GM21528 (cell line): ENCODE data around the gene SLC25A19.

Experiments used
- ATAC-seq: cut with Tn5 transposase; IDR thresholded peaks from one replicate; pipeline ENCODE4 v1.9.1; 2021; ENCODE audit warnings: mild to moderate bottlenecking, moderate library complexity; ENCODE audit not compliant: unreplicated experiment, low FRiP score

Gene SLC25A19

DNA sequence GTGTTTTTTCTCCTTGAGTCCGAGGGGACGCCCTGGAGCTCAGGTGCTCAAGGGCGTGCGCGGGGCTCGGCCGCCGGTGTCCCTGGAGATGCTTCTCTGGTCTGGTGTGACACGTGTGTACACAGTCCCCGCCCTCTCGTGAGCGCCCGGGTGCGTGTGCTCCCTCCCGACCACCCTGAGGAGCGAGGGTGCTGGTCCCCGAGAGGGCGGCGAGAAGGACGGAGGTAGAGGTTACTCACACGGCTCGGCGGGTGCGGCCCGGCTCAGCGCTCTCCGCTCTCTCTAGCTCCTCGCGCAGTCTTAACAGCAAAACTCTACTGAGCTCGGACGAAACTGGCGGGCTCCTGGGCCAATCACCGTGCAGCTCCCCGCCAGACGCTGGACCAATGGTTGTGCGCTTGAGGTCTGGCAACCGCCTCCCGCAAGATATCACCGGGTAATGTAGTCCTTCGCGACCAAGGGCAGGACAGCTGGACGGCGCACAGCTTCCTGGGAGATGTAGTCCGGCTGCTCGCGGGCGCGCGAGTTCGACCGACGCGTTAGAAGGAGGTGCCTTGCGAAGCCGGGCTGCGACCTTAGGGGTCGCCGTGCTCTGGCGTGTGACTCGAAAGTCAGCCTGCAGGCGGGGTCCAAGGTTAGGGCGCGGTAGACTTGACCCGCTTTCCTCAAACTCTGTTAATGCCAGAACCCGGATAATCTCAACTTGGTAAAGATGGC, at the start of gene SLC25A19:
SLC25A19 (minus strand) TSS at position 319 of the 717 bp plus-strand sequence. CDS start 2,669 bp downstream, outside the sequence.
- ATAC-seq, result peak; percentile 86

- ATAC-seq, result no peak
Observed at GRCh38 chr17:75338335-75338734, 49.1 kb upstream of the SLC25A19 start.

DNA sequence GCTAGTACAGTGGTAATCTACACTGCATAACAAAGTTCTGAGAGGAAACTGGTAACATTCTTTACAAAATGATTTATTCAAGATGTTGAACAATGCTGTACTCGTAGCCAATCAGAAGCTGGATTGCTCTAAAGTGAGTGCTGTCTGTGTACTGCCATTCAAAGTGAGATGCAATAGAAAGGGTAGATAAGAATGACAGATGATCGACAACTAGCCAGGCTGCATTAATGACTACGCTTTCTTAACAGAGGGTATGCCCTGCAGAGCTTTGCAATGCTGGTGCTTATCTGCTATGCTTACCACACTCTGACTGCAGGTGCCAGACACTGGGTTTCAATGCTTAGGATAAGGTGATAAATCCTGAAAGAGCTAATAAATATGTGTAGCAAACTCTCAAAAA, 46.1 kb upstream of the SLC25A19 start:
- no peak for ATAC-seq

GRCh38 chr17:75334723-75335122, 45.5 kb upstream of the SLC25A19 start:
- no peak for ATAC-seq

- ATAC-seq, result no peak
Observed at GRCh38 chr17:75331671-75332070, 42.4 kb upstream of the SLC25A19 start.

GRCh38 chr17:75327757-75328156, 38.5 kb upstream of the SLC25A19 start:
- no peak for ATAC-seq

GRCh38 chr17:75326226-75326848, 37.1 kb upstream of the SLC25A19 start:
- ATAC-seq, result no peak

GRCh38 chr17:75325827-75326225, 36.6 kb upstream of the SLC25A19 start:
- no peak for ATAC-seq

DNA sequence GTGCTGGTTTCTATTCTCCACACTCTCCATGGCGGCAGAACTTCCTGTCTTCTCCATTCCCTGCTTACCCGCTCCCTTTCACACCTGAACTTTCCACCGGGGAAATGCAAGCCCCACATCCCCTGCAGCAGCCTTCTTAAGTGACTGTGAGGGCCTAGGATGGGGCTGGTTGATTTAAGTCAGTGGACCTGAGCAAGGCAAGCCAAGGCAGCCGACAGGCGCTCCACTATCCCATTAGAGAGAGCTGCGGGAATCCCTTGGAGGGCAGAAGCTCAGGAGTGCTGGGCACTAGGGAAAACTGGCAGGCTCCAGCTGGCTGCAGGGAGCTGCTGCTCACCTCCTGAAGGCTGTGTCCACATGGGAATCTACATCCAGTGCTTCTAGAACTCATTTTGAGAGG, 36.1 kb upstream of the SLC25A19 start:
- ATAC-seq, result no peak

- no peak for ATAC-seq
Observed at GRCh38 chr17:75321506-75321905, 32.3 kb upstream of the SLC25A19 start.

DNA sequence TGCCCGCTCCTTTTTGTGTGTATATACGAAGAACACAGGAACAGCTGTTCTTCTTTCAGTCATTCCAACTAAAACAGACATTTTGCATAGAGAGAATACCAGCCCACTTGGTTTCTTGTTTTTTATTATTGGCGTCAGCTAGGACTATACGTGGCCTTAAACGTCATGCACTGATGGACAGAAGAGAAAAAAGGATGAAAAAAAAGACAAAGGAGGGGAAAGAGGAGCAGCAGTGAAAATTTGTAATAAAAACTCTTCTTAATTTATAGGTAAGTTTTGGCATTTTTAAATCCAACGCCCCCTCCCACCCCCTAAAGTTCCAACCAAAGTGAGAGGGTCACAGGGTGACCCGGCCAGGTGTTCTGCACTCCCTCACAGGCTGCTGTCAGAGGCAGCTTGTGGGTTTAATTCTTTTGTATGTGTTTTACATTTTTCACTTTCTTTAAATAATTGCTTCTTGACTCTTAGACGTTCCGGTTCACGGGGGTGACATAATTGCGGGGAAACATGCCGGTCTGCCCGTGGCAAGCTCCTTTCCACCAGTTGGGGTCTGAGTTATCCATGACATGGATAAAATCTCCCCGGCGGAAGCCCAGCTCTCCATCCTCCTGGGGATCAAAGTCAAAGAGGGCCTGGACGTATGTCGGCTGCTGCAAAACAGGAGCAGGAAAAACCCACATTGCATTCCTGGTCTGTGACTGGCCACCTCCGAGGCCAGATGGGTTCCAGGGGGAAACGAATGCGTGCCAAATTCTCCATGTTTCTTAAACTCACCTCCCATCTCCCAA, 30.9 kb upstream of the SLC25A19 start:
- no peak for ATAC-seq

- ATAC-seq, result no peak
Observed at GRCh38 chr17:75318615-75319222, 29.5 kb upstream of the SLC25A19 start.

DNA sequence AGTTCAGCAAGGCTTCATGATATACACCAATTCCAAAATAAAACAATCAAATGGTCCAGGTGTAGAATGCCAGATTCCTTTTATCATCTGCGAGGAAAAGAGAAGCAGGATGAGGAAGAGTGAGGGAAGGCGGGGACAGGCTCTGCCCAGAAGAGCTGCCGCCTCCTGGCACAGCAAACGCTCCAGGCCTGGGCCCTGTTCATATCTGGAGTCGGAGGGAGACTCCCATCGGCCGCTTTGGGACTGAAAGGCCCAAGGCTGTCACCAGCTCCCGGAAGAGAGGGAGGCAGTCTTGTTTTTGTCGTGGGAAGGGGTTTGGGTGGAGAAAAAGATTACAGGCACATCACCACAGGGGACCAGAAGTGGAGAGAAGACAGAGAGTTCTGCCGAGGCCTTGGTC, 29.0 kb upstream of the SLC25A19 start:
- ATAC-seq, result no peak

DNA sequence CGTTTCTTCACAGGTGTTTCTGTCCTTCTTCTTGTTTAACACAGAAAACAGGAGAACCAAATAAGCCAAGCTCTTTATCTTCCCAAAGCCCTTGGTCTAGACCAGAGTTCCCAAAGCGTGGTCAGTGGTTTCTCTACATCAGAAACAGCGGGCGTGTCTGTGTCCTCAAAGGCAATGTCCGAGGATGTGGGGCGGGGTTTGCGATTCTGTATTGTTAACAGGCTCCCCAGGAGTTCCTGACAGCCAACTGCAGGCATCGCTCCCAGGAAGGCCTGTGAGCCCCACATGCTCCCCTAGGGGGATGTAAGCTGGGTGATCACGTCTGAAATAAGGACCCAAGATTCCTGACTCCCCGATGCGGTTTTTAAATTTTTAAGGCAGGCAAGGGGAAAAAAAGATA, 28.4 kb upstream of the SLC25A19 start:
- ATAC-seq, result no peak

DNA sequence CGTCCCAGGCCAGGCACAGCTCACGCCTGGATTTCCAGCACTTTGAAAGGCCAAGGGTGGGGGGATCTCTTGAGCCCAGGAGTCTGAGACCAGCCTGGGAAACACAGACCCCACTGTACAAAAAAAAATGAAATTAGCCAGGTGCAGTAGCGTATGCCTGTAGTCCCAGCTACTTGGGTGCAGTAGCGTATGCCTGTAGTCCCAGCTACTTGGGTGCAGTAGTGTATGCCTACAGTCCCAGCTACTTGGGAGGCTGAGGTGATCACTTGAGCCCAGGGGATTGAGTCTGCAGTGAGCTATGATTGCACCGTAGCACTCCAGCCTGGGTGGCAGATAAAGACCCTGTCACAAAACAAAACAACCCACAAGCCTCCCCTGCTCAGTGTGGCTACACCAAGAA, 27.0 kb upstream of the SLC25A19 start:
- ATAC-seq, result no peak

- ATAC-seq, result no peak
Observed at GRCh38 chr17:75315541-75316243, 26.5 kb upstream of the SLC25A19 start.

DNA sequence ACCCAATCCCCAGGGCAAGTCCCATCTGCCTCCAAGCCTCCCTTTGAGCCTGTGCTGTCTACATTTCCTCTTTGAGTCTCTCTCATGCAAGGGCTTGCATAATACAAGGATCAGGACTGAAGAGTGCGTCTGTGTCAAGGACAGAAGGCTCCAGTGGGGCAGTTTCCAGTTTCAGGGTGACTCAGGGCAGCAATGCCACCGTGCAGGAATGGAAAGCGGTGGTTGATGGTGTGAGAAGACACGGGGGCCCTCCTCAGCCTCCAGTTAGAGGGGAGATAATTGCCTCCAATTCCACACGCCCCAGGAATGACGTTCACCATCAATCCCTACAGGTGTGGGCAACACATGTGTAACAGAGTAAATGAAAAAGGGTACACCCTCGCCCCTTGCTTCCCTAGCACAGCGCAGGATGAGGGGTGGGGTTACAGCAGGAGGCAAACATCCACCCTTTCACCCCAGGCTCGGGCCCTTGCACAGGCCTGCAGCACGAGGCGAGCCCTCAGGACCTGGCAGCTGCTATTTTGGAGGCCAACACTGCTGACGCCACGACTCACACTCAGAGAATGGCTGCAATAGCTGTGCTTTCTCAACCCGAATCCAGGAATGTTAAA, 24.8 kb upstream of the SLC25A19 start:
- no peak for ATAC-seq

GRCh38 chr17:75308732-75309629, 19.7 kb upstream of the SLC25A19 start:
- no peak for ATAC-seq
